HCT116 (cell line): Measurements from ENCODE around the gene CLRN3. TPM values are rescaled to one million over a fixed set of nuclear protein-coding genes. Genes with fewer than 3 reads are reported as not detected.

Experiments
- ATAC-seq: fragments of 200-7000 bp; cut with Tn5 transposase; 2 replicates; pipeline ENCODE4 v1.9.1; 2020; ENCODE audit warnings: mild to moderate bottlenecking, moderate library complexity
- BruUV-seq: library from RNA; stranded (reverse); fragments of 400-500 nt; replicated peaks from 2 replicates; lab custom pipeline; 2021; lab: Mats Ljungman, UMichigan
- CTCF ChIA-PET: fragments of 300-600 bp; sonication (Branson Sonifier 250); formaldehyde crosslinking; loops from one replicate; lab custom pipeline; 2021; ENCODE audit warnings: antibody characterized with exemption; lab: Charles Lee
- POLR2A ChIA-PET: fragments of 300-600, 350-600 bp; sonication (Branson Sonifier 250); formaldehyde crosslinking; loops from one replicate; lab custom pipeline; 2021; ENCODE audit warnings: antibody characterized with exemption; lab: Charles Lee
- RAD21 ChIA-PET, 2 experiments: fragments of 300-600 bp; sonication (Branson Sonifier 250); formaldehyde crosslinking; loops; one replicate each; lab custom pipeline; 2023; ENCODE audit warnings: low total read pairs in 2 of 2; ENCODE audit not compliant: uncharacterized antibody in 2 of 2, unreplicated experiment in 2 of 2, low non-redundant PET in 1 of 2; lab: Charles Lee
- DNase-seq: peaks from one replicate; pipeline ENCODE4 v3.0.0-alpha.2; 2010; ENCODE audit warnings: low read depth, low spot score
- H2AFZ ChIP-seq: fragments of 200-600 bp; shearing (Covaris generic), sonication (generic); 2 replicates; pipeline ENCODE4 v1.6.1; 2017; ENCODE audit warnings: low read depth, mixed run types, mixed read lengths, antibody characterized with exemption, low read length; ENCODE audit not compliant: poor library complexity, severe bottlenecking
- H3K27ac ChIP-seq: 2 replicates; pipeline ENCODE4 v1.5.1; 2012; ENCODE audit warnings: low read depth, low read length
- H3K27me3 ChIP-seq: fragments of 200-600 bp; sonication (generic); 2 replicates; pipeline ENCODE4 v1.6.1; 2016; ENCODE audit warnings: mixed run types, low read length, mixed read lengths; ENCODE audit not compliant: insufficient read depth
- H3K36me3 ChIP-seq, 2 experiments: fragments of 200-500 bp in 1 of 2; fragments of 200-600 bp in 1 of 2; sonication (Bioruptor generic) in 1 of 2; sonication (generic) in 1 of 2; 2 replicates each; pipeline versions ENCODE4 v1.5.1 to v1.6.1; 2014 to 2016; ENCODE audit warnings: low read length in 2 of 2, inconsistent platforms in 1 of 2, mixed read lengths in 1 of 2, mixed run types in 1 of 2; ENCODE audit not compliant: insufficient read depth in 2 of 2, control insufficient read depth in 1 of 2
- H3K4me1 ChIP-seq, 2 experiments: fragments of 200-600 bp in 1 of 2; sonication (generic) in 1 of 2; 2 replicates each; pipeline versions ENCODE4 v1.5.1 to v1.6.1; 2012 to 2017; ENCODE audit warnings: low read length in 2 of 2, inconsistent platforms in 1 of 2, mild to moderate bottlenecking in 1 of 2, mixed read lengths in 1 of 2, mixed run types in 1 of 2, moderate library complexity in 1 of 2; ENCODE audit not compliant: insufficient read depth in 2 of 2, control insufficient read depth in 1 of 2
- H3K4me2 ChIP-seq: fragments of 200-600 bp; sonication (generic); 2 replicates; pipeline ENCODE4 v1.6.1; 2017; ENCODE audit warnings: mixed run types, low read length, mixed read lengths
- H3K4me3 ChIP-seq, 2 experiments: fragments of 200-600 bp in 1 of 2; sonication (generic) in 1 of 2; replicated peaks in 1 of 2; 2 replicates each; pipeline ENCODE4 v1.5.1; 2011 to 2016; ENCODE audit warnings: low read length in 2 of 2, control low read depth in 1 of 2, low read depth in 1 of 2, mild to moderate bottlenecking in 1 of 2, mixed read lengths in 1 of 2, mixed run types in 1 of 2
- H3K79me2 ChIP-seq: fragments of 200-600 bp; sonication (generic); 2 replicates; pipeline ENCODE4 v1.6.1; 2017; ENCODE audit warnings: mild to moderate bottlenecking, mixed run types, low read length, moderate library complexity, mixed read lengths; ENCODE audit not compliant: insufficient read depth
- H3K9ac ChIP-seq: fragments of 200-600 bp; sonication (generic); 2 replicates; pipeline ENCODE4 v1.6.1; 2016; ENCODE audit warnings: low read length, mixed read lengths
- H3K9me2 ChIP-seq: fragments of 200-600 bp; sonication (generic), shearing (Covaris generic); 2 replicates; pipeline ENCODE4 v1.6.1; 2017; ENCODE audit warnings: mixed run types, mild to moderate bottlenecking, moderate library complexity; ENCODE audit not compliant: insufficient read depth
- H3K9me3 ChIP-seq, 2 experiments: fragments of 200-500 bp in 1 of 2; fragments of 200-600 bp in 1 of 2; sonication (Bioruptor generic) in 1 of 2; sonication (generic) in 1 of 2; 2 replicates each; pipeline ENCODE4 v1.6.1; 2014 to 2017; ENCODE audit warnings: low read length in 2 of 2, mixed read lengths in 2 of 2, inconsistent platforms in 1 of 2, low read depth in 1 of 2, mild to moderate bottlenecking in 1 of 2, mixed run types in 1 of 2, moderate library complexity in 1 of 2; ENCODE audit not compliant: control insufficient read depth in 1 of 2, insufficient read depth in 1 of 2
- H4K20me1 ChIP-seq: fragments of 200-600 bp; sonication (generic), shearing (Covaris generic); 2 replicates; pipeline ENCODE4 v1.6.1; 2017; ENCODE audit warnings: mixed run types, mild to moderate bottlenecking, moderate library complexity; ENCODE audit not compliant: insufficient read depth
- CTCF ChIP-seq, 3 experiments: fragments of 200-600 bp in 1 of 3; sonication (generic) in 1 of 3; IDR thresholded peaks in 2 of 3; conservative IDR thresholded peaks in 1 of 3; 2 replicates each; pipeline ENCODE4 v1.5.1; 2012 to 2017; ENCODE audit warnings: low read depth in 2 of 3, low read length in 2 of 3, antibody characterized with exemption in 1 of 3, borderline replicate concordance in 1 of 3, control low read depth in 1 of 3, mild to moderate bottlenecking in 1 of 3, mixed read lengths in 1 of 3, mixed run types in 1 of 3, moderate library complexity in 1 of 3; ENCODE audit not compliant: insufficient read depth in 1 of 3
- EGR1 ChIP-seq: IDR thresholded peaks from 2 replicates; pipeline ENCODE4 v1.6.1; 2012; ENCODE audit warnings: low read depth
- EZH2phosphoT487 ChIP-seq: fragments of 200-600 bp; IDR thresholded peaks from 2 replicates; pipeline ENCODE4 v1.6.1; 2018; ENCODE audit warnings: antibody characterized with exemption, borderline replicate concordance
- JUND ChIP-seq: IDR thresholded peaks from 2 replicates; pipeline ENCODE4 v1.6.1; 2012
- MAX ChIP-seq: IDR thresholded peaks from 2 replicates; pipeline ENCODE4 v1.6.1; 2012
- ZFX ChIP-seq: fragments of 450-650 bp; IDR thresholded peaks from 2 replicates; pipeline ENCODE4 v1.6.1; 2017
- intact Hi-C: fragments of 100-400 bp; cut with micrococcal nuclease; formaldehyde crosslinking; loops from 2 replicates; pipeline ENCODE4 v1.10.0; 2022
- total RNA-seq: library from RNA; stranded (reverse); gene quantifications from one replicate; pipeline ENCODE4 v1.2.1, GENCODE V29; 2021; ENCODE audit not compliant: unreplicated experiment

The CLRN3 gene
- total RNA-seq, 1 experiment from 2014 or later = 0.39 TPM

- TF ChIP-seq CTCF (IDR thresholded peaks at IDR 0.05 in 2 of 3, conservative IDR thresholded peaks at IDR 0.05 in 1 of 3; ENCODE audit: borderline replicate concordance in 1 of 3, insufficient read depth in 1 of 3, low read depth in 2 of 3, low read length in 2 of 3) = no peak
Measured at GRCh38 chr10:127939786-127940330, 47.1 kb upstream of the CLRN3 start (continued).

- Histone ChIP-seq H3K27ac (no peak overlapping the region), H3K9ac (no peak overlapping the region), H3K9me2 (no peaks in the 10 kb centered on the region), H3K79me2 (no peaks in the 10 kb centered on the region), H3K9me3 (no peaks in the 10 kb centered on the region), H4K20me1 (no peaks in the 10 kb centered on the region), H3K27me3 (no peaks in the 10 kb centered on the region), H3K4me2 (no peak overlapping the region), H3K4me1 (peaks cover 4 to 8% of the 10 kb centered on the region in 2 experiments; a peak in 3 of 4 replicates), H3K4me3 (no peak overlapping the region), H2AFZ (no peak overlapping the region), H3K36me3 (no peaks in the 10 kb centered on the region)
- TF ChIP-seq MAX = no peak
- no peak for TF ChIP-seq EGR1
- no peak for TF ChIP-seq JUND
- TF ChIP-seq EZH2phosphoT487 = no peak
- no peak for TF ChIP-seq ZFX
- intact Hi-C loops = no loop called here
- DNase-seq = no peak
- ATAC-seq = no peak
- ChIA-PET RAD21 (no interaction called here), CTCF (no interaction called here), POLR2A (interaction anchor here (0.6 kb wide), 1 partner anchor 15 kb away, joined by 3 read pairs; no protein-coding TSS in a partner anchor)
- no TSS peak for BruUV-seq
Measured at GRCh38 chr10:127937915-127938463, 45.2 kb upstream of the CLRN3 start.
